H1 (cell line): Measurements from ENCODE around the gene TARS3. TPM values are rescaled to one million over a fixed set of nuclear protein-coding genes. Genes with fewer than 3 reads are reported as not detected.

Experiments used
- CBX5 ChIP-seq: fragments of 300-800, 300-1000 bp; sonication (generic); IDR thresholded peaks from 2 replicates; pipeline ENCODE4 v1.7.1; 2016; ENCODE audit warnings: antibody characterized with exemption, low read length, low read depth
- CHD7 ChIP-seq: fragments of 300-600 bp; sonication (generic); IDR thresholded peaks from 2 replicates; pipeline ENCODE4 v1.7.1; 2012; ENCODE audit warnings: low read length, moderate library complexity, mild to moderate bottlenecking, inconsistent platforms; ENCODE audit not compliant: insufficient replicate concordance
- EZH2 ChIP-seq: fragments of 200-600 bp; sonication (generic); IDR thresholded peaks from 2 replicates; pipeline ENCODE4 v1.7.1; 2012; ENCODE audit warnings: low read depth, mild to moderate bottlenecking, moderate library complexity, low read length, inconsistent platforms; ENCODE audit not compliant: severe bottlenecking
- MAFK ChIP-seq: IDR thresholded peaks from 2 replicates; pipeline ENCODE4 v1.6.1; 2012; ENCODE audit warnings: low read depth, mild to moderate bottlenecking, improper control_type of control experiment, low read length
- POLR2A ChIP-seq, 2 experiments: IDR thresholded peaks; 1 replicate in 1 of 2; 2 replicates in 1 of 2; pipeline ENCODE4 v1.6.1; 2011; ENCODE audit warnings: low read depth in 2 of 2, low read length in 2 of 2, mild to moderate bottlenecking in 2 of 2; ENCODE audit errors: control extremely low read depth in 1 of 2
- RBBP5 ChIP-seq: IDR thresholded peaks from 2 replicates; pipeline ENCODE4 v1.7.1; 2012; ENCODE audit warnings: low read depth, mild to moderate bottlenecking, inconsistent platforms, low read length, moderate library complexity, borderline replicate concordance
- polyA plus RNA-seq, 7 experiments: library from polyadenylated mRNA; depleted of rRNA in 3 of 7; stranded (reverse) in 5 of 7; unstranded in 2 of 7; fragments of >200 nt in 5 of 7; fragments of 200-250 nt in 2 of 7; gene quantifications; 1 replicate in 5 of 7; 2 replicates in 1 of 7; 4 replicates in 1 of 7; pipeline versions ENCODE4 v1.2.1 to v1.2.3, GENCODE V29; 2011 to 2013; ENCODE audit warnings: missing spikeins in 2 of 7, mixed read lengths in 2 of 7
- total RNA-seq: library from RNA; stranded (reverse); fragmentation: NEBNext Ultra II Directional; extraction: Animal tissue kit (Norgen Biotek cat#: 25700); gene quantifications from 2 replicates; pipeline ENCODE4 v1.2.1, GENCODE V29; 2021

The TARS3 gene
- total and polyA plus RNA-seq, 2 of the 8 experiments (the other 6 are each of a cell fraction or from before 2014, with no cell fraction given) = 2.1 to 13.9 TPM

GRCh38 chr15:101648356-101648755, 75.9 kb downstream of the TARS3 start (continued):
- TF ChIP-seq CHD7 = no peak
- no peak for TF ChIP-seq MAFK
- TF ChIP-seq POLR2A (IDR thresholded peaks at IDR 0.05; ENCODE audit: control extremely low read depth in 1 of 2, low read depth in 2 of 2, low read length in 2 of 2) = no peak
- TF ChIP-seq RBBP5 = no peak
- no peak for TF ChIP-seq CBX5
- TF ChIP-seq EZH2 = no peak
